ENCODE data around the gene KIAA0930. TPM values are rescaled to one million over a fixed set of nuclear protein-coding genes. Genes with fewer than 3 reads are reported as not detected.

The KIAA0930 gene
- total RNA-seq, 1 experiment from 2014 or later, result 55.5 TPM

DNA sequence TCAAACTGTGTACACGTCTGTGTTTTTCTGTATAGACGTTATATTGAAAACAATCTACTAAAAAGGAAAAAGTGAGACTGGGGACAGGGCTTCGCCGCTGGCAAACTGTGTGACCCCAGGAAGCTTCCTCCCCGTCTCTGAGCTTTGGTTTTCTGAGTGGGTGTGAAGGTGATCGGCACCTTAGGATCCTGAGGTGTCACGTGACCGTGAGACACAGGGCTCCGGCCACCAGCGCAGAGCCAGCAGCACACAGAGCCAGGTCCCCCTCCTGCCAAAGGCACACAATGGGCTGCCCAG is 32.0 kb downstream of the KIAA0930 start:
- no peaks in the 10 kb centered on the region for H3K79me2 ChIP-seq (ENCODE audit: low read depth)

DNA sequence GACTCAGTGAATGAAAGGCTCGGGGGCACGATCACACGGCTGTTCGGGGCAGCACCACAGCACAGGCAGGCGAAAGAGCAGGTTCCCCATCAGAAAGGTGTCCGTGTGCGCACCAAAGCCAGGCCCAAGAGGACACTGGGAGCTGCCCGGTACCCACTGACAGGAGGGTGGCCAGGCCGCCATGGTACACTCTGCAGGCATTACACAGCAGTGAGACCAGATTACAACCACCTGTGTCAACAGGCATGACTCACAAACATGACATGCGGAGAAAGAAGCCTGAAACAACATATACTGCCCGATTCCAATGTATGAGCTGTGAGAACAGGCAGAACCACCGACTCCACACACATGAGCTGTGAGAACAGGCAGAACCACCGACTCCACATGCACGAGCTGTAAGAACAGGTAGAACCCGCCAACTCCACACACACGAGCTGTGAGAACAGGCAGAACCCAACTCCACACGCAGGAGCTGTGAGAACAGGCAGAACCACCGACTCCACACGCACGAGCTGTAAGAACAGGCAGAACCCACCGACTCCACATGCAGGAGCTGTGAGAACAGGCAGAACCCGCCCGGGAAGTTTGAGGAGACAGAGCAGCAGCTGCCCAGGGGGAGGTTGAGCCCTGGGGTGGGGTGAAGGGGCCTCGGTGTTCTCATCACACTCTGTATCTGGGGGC is 32.6 kb downstream of the KIAA0930 start:
- H4K20me1 ChIP-seq (ENCODE audit: insufficient read depth), result peaks cover 7% of the 10 kb centered on the region; the same call in 1 of the 2 replicates
- no peak overlapping the region for H3K4me2 ChIP-seq
- no peak overlapping the region for H3K27ac ChIP-seq
- intact Hi-C loops (cut with micrococcal nuclease; ENCODE audit: unreplicated experiment), result no loop called here
- no peak overlapping the region for H2AFZ ChIP-seq
- no peaks in the 10 kb centered on the region for H3K9me3 ChIP-seq (ENCODE audit: insufficient read depth, low read depth)
- H3K36me3 ChIP-seq (ENCODE audit: low read depth), result no peaks in the 10 kb centered on the region
- H3K79me2 ChIP-seq (ENCODE audit: low read depth), result no peaks in the 10 kb centered on the region
- no peaks in the 10 kb centered on the region for H3K4me1 ChIP-seq (replicated peaks; ENCODE audit: insufficient read depth)
- no TSS peak for BruUV-seq (replicated peaks)
- TF ChIP-seq, protein P1, sequence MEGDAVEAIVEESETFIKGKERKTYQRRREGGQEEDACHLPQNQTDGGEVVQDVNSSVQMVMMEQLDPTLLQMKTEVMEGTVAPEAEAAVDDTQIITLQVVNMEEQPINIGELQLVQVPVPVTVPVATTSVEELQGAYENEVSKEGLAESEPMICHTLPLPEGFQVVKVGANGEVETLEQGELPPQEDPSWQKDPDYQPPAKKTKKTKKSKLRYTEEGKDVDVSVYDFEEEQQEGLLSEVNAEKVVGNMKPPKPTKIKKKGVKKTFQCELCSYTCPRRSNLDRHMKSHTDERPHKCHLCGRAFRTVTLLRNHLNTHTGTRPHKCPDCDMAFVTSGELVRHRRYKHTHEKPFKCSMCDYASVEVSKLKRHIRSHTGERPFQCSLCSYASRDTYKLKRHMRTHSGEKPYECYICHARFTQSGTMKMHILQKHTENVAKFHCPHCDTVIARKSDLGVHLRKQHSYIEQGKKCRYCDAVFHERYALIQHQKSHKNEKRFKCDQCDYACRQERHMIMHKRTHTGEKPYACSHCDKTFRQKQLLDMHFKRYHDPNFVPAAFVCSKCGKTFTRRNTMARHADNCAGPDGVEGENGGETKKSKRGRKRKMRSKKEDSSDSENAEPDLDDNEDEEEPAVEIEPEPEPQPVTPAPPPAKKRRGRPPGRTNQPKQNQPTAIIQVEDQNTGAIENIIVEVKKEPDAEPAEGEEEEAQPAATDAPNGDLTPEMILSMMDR (conservative IDR thresholded peaks at IDR 0.05), result no peak
- no peak for TF ChIP-seq EZH2 (IDR thresholded peaks at IDR 0.05; ENCODE audit: low read depth)
- no peak overlapping the region for H3K4me3 ChIP-seq
- H3K27me3 ChIP-seq (ENCODE audit: insufficient read depth, low read depth), result no peaks in the 10 kb centered on the region
- no peaks in the 10 kb centered on the region for H3F3A ChIP-seq (ENCODE audit: insufficient read depth, low read depth)
- no peak for DNase-seq
- ChIA-PET CTCF (no interaction called here), POLR2A (ENCODE audit: unreplicated experiment) (no interaction called here)
- no peaks in the 10 kb centered on the region for H3K9me2 ChIP-seq (ENCODE audit: insufficient read depth)

More for the DNA sequence above, 32.0 kb downstream of the KIAA0930 start:
- TF ChIP-seq EZH2 (IDR thresholded peaks at IDR 0.05; ENCODE audit: low read depth), result no peak
- TF ChIP-seq, protein P1 (conservative IDR thresholded peaks at IDR 0.05), result no peak
- Histone ChIP-seq H2AFZ (no peak overlapping the region), H3K4me3 (no peak overlapping the region), H3K9me2 (ENCODE audit: insufficient read depth) (no peaks in the 10 kb centered on the region), H4K20me1 (ENCODE audit: insufficient read depth) (peaks cover 7% of the 10 kb centered on the region; the same call in 1 of the 2 replicates), H3K9me3 (ENCODE audit: insufficient read depth, low read depth) (no peaks in the 10 kb centered on the region), H3F3A (ENCODE audit: insufficient read depth, low read depth) (no peaks in the 10 kb centered on the region), H3K27ac (no peak overlapping the region), H3K4me2 (no peak overlapping the region), H3K36me3 (ENCODE audit: low read depth) (no peaks in the 10 kb centered on the region), H3K27me3 (ENCODE audit: insufficient read depth, low read depth) (no peaks in the 10 kb centered on the region), H3K4me1 (replicated peaks; ENCODE audit: insufficient read depth) (no peaks in the 10 kb centered on the region)
- CTCF ChIA-PET, result no interaction called here
- POLR2A ChIA-PET (ENCODE audit: unreplicated experiment), result no interaction called here
- intact Hi-C loops (cut with micrococcal nuclease; ENCODE audit: unreplicated experiment), result no loop called here
- DNase-seq, result no peak
- BruUV-seq (replicated peaks), result no TSS peak

DNA sequence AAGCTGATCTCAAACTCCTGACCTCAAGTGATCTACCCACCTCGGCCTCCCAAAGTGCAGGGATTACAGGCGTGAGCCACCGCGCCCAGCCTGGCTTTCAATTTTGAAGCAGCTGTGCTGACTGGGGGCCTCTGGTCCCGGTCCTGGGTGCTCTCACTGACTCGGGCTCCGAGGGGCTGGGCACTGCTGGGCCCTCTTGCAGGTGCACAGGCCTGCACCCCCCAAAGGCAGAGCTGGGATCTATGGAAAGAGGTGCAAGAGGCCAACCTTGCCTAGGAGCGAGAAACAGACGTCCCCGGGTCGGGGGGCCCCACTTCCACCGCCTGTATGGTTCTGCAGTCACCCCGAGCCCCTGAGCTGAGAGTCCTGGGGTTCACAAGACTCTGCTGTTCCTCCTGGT is 33.2 kb downstream of the KIAA0930 start:
- Histone ChIP-seq H2AFZ (no peak overlapping the region), H3K79me2 (ENCODE audit: low read depth) (no peaks in the 10 kb centered on the region), H3K27ac (no peak overlapping the region), H3K4me1 (replicated peaks; ENCODE audit: insufficient read depth) (no peaks in the 10 kb centered on the region), H3K27me3 (ENCODE audit: insufficient read depth, low read depth) (no peaks in the 10 kb centered on the region), H3K4me2 (no peak overlapping the region), H3K36me3 (ENCODE audit: low read depth) (no peaks in the 10 kb centered on the region), H4K20me1 (ENCODE audit: insufficient read depth) (peaks cover 7% of the 10 kb centered on the region; the same call in 1 of the 2 replicates), H3F3A (ENCODE audit: insufficient read depth, low read depth) (no peaks in the 10 kb centered on the region), H3K4me3 (no peak overlapping the region), H3K9me2 (ENCODE audit: insufficient read depth) (no peaks in the 10 kb centered on the region), H3K9me3 (ENCODE audit: insufficient read depth, low read depth) (no peaks in the 10 kb centered on the region)
- no TSS peak for BruUV-seq (replicated peaks)
- ChIA-PET CTCF (no interaction called here), POLR2A (ENCODE audit: unreplicated experiment) (no interaction called here)
- intact Hi-C loops (cut with micrococcal nuclease; ENCODE audit: unreplicated experiment), result no loop called here
- DNase-seq, result no peak
- TF ChIP-seq EZH2 (IDR thresholded peaks at IDR 0.05; ENCODE audit: low read depth), result no peak
- TF ChIP-seq, protein P1 (conservative IDR thresholded peaks at IDR 0.05), result no peak

Data from PC-9 (cell line).